Kasumi-1 (cell line): ENCODE results near the gene SEZ6L.

Experiments used
- DNase-seq, 2 experiments: peaks; one replicate each; lab custom pipeline; 2025; lab: John Stamatoyannopoulos, UW

Gene SEZ6L

DNA sequence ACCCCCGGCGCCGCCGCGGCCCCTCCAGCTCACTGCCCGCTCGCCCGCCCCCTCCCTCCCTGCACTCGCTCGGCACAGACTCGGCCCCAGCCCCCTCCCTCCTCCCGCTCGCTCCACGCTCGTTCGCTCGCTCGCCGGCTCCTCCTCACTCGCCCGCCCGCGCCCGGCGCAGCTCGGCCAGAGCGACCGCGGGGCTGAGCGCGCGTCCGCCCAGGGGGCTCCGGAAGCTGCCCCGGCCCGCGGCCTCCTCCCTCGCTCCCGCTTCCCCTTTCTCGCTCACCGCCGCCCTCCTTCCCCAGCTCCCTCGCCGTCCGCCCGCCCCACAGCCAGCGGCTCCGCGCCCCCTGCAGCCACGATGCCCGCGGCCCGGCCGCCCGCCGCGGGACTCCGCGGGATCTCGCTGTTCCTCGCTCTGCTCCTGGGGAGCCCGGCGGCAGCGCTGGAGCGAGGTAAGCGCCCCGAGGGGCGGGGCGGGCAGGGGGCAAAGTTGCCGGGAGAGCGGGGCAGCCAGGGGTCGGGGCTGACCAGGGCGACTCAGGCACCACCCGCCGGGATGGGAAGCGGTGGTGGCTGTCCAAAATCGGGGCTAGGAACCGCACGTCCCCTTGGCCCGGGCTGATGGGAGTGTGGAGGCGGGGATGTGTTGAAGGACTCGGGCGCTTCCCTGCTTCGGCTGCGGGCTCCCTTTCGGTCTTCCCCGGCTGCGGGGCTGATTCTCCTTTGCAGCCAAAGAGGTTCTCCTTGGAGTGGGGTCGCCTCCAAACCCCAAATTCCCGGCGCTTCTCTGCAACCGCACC is at the start of gene SEZ6L:
SEZ6L (plus strand) TSS at position 148 of the 797 bp plus-strand sequence; CDS start at position 356, 208 bp downstream.
- peak; percentile 8 to 20 for DNase-seq

DNA sequence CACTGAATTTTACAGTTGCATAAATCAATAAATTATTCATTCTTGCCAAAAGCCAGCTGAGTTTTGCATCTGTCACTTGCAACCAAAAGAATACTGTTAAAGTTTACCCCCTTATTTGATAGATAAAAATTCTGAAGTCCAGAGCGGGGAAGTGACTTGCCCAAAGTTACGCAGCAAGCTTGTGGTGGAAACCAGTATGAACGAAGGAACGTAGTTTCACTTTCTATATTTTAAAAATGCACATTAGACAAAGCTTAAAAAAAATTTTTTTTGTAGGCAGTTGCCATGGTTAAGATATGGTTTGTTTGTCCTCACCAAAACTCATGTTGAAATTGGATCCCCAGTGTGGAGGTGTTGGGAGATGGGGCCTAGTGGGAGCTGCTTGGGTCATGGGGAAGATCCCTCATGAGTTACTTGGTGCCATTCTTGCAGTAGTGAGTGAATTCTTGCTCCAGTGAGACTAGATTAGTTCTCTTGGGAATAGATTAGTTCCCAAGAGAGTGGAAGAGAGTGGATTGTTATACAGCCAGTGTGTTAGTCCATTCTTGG is 46.3 kb upstream of the SEZ6L start:
- DNase-seq: no peak

DNA sequence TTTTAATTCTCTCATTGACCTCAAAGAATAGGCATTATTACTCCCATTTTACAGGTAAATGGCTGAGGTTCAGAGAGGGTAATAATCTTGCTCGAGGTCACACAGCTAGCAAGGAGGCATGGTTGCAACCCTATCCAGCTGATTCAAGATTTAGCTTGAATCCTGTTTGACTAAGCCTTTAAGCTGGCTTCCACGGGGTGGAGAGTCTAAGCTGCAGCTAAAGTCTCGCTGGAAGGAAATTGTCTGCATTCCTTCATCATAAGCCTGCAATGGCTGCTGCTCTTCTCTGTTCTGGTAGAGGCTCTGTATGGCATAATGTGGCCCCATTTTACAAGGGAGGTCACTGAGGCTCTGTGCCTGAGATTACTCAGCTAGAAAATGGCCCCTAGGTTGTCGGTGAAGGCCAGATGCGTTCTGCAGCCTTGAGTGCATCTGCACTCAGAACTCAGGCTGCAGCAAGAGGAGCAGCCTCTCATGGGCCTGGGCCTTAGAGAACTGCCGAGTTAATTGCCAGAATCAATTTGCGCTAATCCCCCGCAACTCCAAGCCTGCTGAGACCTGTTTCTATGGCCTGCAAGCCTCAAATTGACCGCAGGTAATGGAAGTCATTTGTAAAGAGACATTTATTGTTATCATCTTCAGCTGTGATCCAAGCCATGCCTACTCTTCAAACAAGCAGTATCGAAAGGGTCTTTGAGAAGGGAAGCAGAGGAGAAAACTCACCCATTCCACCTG is 44.1 kb upstream of the SEZ6L start:
- DNase-seq: no peak

DNA sequence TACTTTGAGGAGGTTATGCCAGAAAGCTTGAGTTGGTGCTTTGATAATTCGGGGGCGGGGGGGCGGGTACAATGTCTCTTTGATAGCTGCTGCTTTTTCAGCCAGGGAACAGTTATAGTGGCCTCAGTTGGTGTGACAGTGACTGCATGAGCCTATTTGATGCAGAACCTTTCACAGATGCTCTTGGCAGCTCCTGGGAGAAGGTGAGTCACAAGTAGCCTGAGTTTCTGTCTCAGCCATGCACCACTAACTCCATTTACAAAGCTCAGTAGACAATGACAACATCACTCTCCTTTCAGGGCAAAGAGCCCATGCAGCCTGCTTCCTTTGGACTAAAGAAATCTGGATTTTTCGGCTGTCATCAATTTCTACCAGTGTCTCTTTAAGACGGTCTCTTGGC is 42.1 kb upstream of the SEZ6L start:
- no peak for DNase-seq

DNA sequence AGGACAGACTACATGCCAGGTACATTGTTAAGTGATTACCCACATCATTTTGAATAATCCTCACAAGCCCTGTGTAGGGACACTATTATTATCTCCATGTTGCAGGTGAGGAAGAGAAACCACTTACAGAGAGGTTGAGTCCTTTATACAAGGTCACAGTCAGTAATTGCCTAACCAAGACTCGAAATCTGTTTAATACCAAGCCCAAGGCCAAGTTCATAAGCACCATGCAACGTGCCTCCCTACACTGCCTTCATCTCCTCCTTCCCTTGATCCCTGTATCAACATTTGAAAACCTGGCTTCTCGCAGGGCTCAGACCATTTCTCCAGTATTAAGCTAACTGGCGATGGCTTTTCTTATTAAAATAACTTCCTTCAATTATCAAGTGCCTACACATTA is 41.7 kb upstream of the SEZ6L start:
- no peak for DNase-seq

DNA sequence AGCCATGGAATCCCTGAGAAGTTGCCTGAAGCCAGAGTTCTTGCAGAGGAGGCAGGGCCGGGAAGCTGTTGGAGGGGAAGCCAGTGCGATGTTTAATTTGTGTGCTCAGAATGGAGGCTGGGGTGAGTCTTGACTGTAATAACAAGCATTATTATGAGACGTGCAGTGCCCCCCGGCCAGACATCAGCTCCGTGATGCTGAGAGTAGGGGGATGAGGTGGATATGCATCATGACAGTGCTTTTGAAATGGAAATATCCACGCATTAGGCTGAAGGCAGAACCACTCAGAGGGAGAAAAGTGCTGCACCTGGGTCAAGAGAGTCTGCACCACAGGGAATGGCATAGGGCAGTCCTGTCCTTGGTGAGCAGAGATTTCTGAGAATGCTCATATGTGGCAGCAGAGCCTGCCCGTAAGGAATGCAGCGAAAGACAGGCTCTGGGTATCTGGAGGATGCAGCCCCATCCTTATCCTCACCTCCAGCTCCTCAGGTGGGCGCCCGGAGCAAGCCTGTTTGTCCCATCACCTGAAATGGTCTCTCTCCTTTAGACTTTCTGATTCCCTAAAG is 37.6 kb upstream of the SEZ6L start:
- no peak for DNase-seq

DNA sequence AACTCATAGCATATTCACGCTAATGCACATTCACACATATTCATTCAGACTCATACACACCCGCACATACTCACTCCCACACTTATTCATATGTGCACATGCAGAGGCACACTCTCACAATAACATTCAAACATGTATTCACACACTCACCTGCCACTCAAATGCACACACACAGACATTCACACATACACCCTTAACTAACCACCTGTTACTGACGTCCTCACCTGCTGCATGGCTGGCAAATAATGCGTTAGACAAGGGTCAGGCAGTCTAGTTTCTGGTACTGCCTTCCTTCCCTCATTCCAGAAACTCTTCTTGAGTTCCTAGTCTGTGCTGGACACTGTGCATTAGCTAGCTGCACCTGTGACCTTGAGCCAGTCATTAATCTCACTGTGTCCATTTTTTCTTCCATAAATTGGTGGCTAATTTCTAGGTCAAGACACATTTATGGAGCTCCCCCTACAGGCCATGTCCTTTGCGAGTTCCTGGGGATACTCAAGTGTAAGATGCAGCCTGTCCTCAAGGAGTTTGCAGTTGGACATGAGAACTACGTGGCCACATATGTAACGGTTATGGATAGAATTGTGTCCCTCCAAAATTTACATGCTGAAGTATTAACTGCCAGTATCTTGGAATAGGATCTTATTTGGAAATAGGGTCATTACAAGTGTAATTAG is 34.5 kb upstream of the SEZ6L start:
- DNase-seq: peak in 1 of 2 experiments; percentile 22

DNA sequence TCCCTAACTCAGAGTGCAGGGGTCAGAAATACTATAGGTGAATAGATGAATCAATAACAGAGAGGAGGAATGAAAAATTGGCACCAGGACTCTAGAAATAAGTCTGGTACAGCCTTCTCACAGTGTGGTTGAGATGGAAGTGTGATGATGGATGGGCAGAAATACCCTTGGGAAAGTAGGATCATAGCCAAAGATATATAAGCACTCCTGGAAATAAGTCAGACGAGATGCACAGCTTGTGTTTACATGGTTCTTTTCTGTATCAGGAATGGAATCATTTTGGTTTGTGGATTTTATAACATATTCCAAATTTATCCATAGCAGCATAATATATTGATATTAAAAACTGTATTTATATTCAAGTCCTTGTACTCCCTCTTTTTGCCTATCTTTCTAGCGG is 33.5 kb upstream of the SEZ6L start:
- no peak for DNase-seq

DNA sequence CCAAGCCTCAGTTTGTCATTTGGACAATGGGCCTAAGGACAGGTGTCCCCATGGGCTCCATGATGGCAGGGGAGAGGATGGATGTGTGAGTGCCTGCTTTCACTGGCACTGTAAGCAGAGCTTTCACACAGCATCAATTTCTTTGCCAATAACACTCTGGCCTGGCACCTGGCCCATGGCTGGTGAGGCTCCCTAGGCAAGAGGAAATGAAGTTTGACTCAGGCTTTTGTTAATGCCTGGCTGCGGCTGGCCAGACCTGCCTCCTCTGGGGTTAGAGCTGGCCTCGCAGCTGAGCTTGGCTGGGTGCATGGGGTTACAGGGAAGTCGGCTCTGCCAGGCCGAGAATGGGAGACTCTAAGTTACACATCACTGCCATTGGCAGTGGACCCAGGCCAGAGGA is 30.0 kb upstream of the SEZ6L start:
- no peak for DNase-seq

DNA sequence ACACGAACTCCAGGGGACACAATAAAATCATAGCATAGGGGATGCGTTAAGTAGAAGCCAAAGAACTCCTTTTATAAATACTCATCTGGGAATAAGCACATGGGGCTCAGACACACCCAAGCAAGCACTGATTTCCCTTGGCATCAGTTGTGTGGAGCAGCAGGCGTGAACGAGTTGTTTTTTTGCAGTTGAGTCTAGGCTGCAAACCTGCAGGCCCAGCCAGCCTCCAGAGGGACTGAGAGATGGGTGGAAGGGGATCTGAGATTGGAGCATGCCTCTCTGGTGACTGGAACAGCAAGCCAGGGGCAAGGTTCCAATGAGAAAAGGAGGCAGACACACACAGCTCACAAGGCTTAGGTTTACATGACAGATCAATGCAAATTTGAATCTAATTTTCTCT is 27.4 kb upstream of the SEZ6L start:
- no peak for DNase-seq

DNA sequence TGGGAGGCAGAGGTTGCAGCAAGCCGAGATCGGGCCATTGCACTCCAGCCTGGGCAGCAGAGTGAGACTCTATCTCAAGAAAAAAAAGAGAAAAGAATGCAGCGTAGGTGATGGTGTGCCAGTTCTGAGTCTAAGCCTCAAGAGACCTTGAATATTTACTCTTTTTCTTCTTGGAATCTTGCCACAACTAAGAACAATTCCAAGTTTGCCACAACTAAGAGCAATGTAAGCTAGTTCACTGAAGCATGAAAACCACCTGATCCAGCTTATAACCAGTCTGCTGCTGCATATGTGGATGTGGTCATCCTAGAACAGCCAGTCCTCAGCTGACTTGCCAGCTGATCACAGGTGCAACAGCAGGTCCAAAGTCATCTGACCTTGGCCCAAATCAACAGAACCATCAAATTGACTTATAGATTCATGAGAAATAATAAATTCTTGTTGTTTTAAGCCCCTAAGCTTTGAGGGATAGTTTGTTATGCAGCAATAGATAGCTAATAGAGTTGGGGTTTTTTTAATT is 25.4 kb upstream of the SEZ6L start:
- no peak for DNase-seq

DNA sequence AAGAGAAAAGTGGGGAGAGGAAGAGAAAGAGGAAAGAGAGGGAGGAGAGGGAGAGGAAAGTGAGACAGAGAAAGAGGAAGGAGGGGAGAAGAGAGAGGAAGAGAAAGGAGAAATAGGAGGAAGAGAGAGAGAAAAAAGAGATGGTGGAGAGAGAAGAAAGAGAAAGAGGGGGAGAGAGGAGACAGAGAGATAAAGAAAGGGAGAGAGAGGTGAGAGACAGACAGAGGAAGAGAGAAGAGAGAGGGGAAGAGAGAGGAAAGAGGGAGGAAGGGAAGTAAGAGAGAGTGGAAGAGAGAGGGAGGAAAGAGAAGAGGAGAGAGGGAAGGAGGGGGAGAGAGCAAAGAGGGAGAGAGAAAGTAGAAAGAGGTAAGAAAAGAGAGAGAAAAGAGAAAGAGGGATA is 9.4 kb upstream of the SEZ6L start:
- no peak for DNase-seq

DNA sequence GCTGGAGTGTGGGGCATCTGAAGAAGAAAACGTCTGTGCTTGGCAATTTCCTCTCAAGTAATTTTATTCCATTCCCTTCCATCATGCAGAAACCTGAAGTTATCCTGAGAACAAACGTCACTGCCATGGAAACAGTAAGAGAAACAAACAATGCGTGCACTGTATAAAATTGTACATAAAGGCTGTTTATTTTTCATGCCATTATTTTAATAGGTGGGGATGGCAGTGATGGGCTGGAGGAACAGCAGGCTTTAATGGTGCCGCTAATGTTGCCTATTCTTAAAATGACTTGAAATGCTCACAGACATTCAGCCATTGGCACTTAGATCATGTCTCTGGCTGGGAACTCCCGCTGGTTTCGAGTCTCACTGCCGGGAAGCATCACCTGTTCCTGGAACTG is 7.5 kb upstream of the SEZ6L start:
- no peak for DNase-seq

DNA sequence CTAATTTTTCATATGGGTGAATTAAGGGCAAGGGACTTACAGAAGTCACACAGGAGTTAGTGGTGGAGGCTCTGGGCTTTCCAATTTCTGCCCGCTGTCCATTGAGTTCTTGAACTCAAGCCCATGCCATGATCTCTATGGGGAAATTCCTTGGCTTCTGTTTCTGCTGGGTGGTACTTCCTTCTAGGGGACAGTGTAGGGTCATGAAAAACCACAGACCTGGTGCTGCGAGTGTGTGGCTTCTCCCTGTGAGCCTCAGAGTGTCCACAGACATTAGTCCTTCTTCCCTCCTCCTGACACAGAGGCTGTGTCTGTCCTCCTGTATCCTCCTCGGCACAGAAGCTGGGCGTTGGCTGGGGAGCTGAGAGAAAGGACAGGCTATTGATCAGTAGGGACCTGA is 6.3 kb upstream of the SEZ6L start:
- no peak for DNase-seq

DNA sequence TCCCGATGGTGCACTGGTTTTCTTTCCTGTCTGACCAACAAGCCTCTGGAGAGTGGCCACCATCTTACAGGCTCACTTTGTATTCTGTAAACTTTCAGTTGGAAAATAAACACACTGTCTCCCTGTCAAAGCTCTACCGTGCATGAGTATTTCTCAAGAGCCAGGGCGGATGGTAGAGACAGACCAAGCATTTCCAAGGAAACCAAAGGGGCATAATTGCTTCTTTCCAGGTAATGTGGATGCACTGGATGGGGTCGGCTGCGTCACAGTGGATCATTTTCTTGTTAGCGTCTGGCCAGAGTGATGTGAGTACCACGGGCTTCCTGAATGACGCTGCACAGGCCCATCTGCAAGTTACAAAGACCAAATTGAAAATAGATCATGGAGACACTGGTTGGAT is 5.1 kb upstream of the SEZ6L start:
- no peak for DNase-seq

DNA sequence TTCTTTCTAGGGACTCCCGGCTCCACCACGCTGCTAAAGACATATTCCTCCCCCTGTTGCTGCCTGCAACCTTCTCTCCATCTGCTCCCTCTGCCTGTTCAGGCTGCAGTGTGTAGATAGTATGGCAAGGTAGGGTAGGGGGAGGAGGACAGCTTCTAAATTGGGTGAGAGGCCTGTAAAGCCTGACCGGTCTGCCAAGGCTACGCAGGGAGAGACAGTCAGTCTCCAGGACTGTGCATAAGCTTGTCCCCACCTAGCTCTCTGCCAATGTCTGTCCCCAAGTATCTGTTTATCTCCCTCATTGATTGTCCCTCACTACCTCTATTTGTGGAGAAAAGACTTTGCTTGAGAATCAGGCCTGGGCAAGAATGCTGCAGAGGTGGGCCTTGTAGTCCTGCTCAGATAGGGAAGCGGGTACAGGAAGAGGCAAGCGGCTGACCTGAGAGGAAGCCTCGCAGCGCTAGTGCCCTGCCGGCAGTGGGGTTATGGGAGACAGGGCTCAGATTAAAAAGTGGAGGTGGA is 871 bp upstream of the SEZ6L start:
- DNase-seq: peak in 1 of 2 experiments; percentile 3

DNA sequence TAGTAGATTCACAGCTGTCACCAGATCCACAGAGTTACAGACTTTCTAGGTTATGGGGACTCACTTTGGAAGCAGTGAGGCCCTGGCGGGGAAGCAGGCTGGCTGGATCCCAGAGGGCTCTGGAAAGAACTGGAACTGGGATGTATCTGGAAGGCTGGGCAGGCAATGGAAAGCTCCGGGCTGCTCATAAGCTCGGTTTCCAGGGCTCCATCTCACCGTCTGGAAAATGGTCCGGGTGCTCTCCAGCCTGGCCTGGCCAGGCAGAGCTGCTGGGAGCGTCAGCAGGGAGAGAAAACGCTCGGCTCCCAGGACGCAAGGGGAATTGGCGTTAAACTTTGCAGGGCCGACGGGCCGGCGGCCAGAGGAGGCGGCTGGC is 335 bp upstream of the SEZ6L start:
- DNase-seq: peak in 1 of 2 experiments; percentile 17

DNA sequence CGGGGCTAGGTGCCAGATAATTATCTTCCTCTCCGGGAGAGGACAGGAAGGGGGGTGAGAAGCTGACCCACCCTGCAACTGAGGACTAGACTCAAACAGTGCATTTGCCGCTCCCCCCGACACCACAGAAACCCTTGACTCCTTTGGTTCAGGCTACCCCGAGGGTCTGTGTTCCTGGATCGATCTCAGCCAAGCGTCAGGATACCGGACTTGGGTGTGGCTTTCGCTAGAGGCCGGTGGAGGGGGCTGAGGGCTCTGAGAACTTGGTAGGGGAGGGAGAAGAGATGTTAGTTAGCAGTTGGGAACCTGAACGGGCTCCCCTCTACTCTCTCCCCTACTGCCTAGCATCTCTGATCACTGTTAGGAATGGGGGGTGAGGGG is 840 bp downstream of the SEZ6L start:
- no peak for DNase-seq

DNA sequence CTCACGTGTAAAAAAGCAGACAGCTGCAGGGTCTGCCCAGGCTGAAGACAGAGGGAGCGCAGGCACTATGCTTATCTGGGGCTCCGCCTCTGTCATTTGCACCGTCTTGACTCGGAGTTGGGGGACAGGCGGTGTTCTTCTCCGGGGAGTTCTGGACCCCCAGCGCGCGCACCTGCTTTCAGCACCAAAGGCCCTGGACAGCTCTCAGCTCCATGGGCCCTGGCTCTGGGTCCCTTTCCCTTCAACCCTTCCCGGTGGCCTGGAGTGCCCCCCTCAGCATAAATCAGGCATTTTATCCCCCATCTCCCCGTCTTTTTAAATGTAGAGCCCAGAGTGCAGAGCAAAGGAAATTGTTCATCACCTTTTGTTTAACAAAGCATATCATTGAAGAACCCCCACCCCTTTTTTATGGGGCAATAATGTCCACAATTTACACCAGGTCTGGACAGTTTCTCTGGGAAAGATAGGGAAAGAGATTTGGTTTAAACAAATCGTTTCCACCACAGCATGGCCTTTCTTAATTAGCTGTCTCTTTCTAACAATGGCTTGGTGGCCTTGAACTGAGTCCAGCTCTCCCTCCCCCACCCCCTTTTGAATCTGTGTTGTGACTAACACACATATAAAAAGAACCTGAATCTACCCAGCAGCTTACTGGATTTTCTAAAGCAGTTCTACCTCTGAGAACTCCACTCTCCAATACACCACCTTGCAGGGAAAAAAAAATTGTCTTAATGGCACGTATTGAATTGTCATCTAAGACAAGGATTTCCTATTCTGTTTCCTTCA is 1.7 kb downstream of the SEZ6L start:
- DNase-seq: peak in 1 of 2 experiments; percentile 18

DNA sequence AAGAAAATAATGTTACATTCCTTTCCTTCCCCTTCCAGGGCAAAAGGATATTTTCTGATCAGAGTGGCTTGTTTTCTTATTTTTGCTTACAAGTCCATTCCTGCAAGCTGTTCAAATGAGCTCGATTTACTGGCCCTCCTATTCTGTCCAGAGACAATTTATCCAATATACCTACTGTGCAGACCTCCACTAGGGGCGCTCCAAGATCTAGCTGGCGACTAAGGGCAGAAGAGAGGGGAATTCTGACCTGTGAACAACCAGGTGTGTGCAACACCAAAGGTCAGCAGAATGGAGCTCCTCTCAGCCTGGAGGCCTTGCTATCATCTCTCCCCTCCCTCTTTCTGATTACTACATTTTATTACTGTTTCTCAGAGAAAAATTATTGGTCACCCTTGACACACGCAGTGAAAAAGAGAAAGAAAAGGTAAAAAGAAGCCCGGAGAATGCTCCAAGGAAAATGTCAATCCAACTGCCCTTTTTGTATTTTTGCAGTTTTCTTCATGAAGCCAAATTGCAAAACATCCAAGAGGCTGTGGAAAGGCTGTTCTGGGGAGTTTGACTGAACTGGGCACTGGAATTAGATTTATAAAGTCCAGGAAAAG is 3.2 kb downstream of the SEZ6L start:
- peak; percentile 53 to 56 for DNase-seq

DNA sequence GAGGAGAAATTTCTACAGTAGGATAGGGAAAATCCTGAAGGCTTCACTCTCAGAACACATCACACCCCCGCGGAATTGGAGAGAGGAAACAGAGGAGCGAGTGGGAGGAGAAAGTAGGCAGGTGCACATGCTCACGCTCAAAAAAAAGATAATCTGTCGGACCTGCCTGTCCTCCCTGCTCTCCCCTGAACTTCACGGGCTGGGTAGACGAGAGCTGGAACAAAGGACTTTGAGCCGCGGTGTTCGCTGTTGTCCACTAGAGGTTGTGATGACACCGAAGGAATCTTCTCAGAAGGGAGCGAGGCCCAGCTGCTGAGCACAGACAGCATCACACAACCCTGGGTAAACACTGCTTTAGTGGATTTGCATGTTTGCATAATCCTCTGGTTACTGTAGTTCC is 5.0 kb downstream of the SEZ6L start:
- DNase-seq: peak in 1 of 2 experiments; percentile 28
